Activated CD4-positive, alpha-beta T cell treated with anti-CD3 and anti-CD28 coated beads, Interleukin-2, amount 50 U/mL, for 48 hours (primary cell): ENCODE results near the gene RAD51B.
"Not testable (repeated sequence)": the region's sequence is repeated elsewhere in the genome, so short reads cannot be mapped to it uniquely, and the experiment has no call there.

ENCODE experiments used
- DNase-seq, 2 experiments: peaks; one replicate each; pipeline ENCODE4 v3.0.0-alpha.2; 2020

Gene RAD51B

DNA sequence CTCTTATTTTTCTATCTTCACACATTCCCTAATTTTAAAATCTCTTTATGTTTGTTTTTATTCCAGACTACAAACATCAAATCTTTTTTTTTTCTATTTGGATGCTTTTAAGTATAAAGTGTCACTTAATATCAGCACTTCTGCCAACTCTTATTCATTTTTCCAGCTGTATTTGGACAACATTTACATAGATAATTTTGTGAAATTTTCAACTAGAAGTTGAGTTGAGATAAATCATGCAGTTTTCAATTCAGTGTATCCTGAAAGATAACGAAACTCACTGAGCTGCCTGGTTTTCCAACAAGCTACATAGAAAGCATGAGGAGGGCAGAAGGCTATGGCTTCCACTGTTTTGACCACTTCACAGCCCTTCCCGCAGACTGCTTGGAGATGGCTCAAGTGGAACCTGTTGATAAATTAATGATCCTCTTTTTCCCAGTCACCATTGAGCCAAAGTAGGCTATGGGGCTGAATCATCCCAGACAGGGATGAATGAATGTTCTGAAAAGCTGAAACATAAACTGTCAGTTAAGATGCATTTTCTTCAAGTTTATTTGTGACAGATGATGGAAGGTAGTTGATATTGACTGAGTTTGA, 213.9 kb downstream of the RAD51B start:
- DNase-seq = no peak

DNA sequence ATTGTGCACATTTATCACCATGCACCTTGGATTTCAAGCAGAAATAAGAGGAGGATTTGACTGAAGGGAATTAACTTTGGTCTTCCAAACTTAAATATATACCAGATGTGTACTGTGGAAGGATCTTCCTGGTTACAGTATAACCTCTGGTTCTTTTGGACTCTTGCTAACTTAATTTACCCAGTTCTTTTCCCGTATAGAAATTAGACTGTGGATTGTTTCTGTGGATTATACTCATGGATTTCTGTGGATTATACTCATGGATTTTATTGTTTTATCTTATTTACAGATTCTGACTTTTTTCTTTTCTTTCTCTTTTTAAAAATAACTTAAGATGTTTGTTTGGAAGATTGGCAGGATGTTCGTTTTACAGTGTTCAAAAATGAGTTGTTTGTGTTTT, 215.3 kb downstream of the RAD51B start:
- no peak for DNase-seq

DNA sequence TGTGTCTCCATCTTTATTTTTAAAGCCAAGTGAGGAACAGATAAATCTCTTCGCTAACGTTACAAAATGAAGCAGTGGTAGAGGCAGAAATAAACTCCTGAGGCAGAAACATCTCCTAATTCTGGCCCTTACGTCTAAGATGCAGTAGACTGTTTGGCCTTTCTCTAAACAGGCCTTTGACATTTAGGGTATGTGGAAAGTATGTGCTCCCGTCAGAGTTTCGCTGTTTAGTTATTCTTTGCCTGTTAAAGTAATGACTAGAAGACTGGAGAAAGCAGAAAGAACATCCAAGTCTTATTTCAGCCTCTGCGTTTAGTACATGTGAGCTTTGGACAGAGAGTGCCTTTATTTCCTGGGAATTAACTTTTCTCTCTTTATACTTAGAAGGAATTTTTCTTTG, 216.6 kb downstream of the RAD51B start:
- no peak for DNase-seq

DNA sequence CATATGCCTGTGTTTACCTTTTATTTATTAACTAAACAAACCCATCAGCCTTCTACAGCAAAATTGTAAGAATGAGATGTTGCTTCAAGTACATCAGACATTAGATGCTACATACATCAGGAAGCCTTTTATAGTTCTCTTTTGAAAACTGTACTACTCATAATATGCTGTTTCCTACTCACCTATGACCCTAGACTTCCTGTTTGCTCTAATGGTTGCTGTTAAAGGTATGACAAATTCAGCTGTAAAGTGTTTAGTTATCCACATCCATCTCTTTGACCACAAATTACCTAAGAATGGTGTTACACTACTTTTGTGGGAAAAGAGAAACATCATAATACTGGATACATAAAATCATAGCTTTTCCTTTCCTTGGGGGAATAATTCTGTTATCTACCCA, 220.0 kb downstream of the RAD51B start:
- no peak for DNase-seq

DNA sequence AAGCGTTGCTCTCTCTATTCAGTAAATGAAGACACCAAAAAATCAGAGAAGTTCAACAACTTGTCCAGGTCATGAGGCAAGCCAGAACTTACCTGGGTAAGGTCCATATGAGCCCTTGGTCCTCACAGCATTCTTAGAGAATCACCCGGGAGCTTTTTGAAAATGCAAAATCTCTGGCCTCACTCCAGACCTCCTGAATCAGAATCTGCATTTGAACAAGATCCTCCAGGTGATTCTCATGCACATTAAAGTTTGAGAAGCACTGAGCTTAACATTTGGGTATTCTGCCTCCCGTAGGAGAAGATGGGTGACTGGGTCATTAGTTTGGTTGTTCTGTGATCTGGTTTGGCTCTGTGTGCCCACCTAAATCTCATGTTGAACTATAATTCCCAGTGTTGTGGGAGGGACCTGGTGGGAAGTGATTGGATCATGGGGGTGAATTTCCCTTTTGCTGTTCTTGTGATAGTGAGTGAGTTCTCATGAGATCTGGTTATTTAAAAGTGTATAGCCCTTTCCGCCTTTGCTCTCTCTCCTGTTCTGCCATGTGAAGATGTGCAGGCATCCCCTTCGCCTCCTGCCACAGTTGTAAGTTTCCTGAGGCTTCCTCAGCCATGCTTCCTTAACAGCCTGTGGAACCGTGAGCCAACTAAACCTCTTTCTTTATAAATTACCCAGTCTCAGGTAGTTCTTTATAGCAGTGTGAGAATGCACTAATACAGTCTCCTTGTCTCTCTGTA, 221.2 kb downstream of the RAD51B start:
- DNase-seq = no peak

DNA sequence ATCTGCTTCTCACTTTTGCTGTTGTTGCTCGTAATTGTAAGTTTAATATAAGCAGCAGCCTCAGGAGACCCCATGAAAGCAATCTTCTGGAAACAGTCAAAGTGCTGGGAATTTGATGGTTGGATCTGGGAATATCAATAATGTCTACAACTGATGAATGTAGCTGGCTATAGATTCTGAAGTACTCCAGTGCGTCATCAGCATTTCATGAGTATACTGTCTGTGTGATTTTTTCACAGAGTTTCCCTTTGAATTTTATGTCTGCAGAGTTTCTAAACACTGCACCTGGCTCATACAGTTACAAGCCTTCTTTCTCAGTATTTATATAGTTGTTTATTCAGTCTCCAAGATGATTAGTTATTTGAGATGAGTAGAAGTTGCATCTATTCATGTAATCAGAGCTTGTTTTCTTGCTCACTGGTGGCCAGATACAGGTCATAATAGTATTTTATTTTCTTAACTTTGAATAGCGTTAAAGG, 222.3 kb downstream of the RAD51B start:
- no peak for DNase-seq

DNA sequence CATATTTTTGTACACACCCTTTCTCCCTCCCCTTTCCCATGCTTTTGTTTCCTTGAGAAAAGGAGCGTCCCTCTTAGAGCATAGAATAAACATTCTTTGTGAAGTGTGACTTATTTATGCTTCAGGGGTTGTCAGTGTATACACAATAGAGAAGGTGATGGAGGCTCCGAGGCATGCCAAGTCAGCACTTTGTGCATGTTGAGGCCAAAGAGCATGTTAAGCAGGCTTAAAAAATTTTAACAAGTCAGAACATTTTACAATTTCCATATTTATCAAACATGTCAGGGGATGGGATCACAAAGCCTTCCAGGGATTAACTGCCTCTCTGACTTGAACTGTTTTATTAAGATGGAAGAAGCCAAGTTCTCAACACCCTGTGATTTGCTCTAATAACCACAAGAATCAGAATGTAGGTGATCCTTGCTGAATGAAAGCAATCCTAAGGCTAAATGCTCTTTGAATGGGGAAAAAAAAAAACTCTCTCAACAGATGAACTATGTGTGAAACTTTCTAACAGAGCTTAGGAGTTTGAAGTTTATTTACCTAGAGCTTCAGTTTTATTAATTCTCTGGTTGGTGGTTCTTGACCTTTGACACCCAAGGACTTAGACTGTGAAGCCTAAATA, 223.1 kb downstream of the RAD51B start:
- no peak for DNase-seq

DNA sequence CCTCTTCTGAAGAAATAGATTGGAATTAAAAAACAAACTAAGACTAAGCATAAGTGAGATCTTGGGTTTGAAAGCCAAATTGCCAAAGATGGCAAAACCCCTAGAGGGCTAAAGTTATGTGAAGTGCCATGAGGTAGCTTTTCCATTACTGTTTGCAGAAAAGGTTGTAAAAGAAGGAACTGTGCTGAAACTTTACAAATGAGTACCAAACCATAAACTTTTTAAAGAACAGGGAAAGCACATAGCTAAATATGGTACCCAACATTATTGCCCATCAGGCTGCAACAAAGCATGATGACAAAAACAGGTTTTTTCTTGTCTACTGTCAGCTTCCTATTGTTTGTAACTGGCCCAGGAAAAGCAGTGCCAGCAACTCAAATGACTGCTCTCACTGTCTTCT, 224.2 kb downstream of the RAD51B start:
- no peak for DNase-seq

DNA sequence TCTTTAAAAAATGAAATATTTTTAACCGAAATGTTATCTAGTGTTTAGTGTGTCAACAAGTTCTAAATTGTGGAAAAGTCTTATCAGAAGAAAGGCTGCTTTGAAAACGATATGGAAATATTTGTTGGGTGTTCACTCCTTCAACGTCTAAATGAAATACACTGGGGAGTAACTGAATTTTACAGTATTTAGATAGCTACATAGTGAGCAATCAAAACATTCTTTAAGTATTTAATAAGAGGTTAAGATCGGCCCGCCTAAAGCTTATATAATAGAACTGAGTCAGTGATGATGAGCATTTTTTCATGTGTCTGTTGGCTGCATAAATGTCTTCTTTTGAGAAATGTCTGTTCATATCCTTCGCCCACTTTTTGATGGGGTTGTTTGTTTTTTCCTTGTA, 228.3 kb downstream of the RAD51B start:
- no peak for DNase-seq

DNA sequence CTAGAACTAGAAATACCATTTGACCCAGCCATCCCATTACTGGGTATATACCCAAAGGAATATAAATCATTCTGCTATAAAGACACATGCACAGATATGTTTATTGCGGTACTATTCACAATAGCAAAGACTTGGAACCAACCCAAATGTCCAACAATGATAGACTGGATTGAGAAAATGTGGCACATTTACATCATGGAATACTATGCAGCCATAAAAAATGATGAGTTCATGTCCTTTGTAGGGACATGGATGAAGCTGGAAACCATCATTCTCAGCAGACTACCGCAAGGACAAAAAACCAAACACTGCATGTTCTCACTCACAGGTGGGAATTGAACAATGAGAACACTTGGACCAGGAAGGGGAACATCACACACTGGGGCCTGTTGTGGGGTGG, 229.2 kb downstream of the RAD51B start:
- DNase-seq = not testable (repeated sequence)

DNA sequence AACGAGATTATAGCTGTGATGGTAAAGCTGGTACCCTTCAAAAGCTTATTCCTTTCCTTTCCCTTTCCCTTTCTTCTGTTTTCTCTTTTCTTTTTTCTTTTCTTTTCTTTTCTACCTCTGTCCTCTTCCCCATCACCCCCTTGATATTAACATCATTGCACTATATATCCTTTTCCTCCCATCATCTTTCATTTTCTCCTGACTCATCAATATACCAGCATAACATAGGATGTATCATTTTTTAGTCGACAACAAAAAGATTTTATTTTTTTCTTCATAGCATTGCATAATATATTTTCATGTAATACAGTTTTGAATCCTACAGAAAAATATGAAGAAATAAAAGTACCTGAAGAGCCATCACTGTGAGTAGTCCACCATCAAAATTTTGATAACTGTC, 230.6 kb downstream of the RAD51B start:
- DNase-seq = no peak

DNA sequence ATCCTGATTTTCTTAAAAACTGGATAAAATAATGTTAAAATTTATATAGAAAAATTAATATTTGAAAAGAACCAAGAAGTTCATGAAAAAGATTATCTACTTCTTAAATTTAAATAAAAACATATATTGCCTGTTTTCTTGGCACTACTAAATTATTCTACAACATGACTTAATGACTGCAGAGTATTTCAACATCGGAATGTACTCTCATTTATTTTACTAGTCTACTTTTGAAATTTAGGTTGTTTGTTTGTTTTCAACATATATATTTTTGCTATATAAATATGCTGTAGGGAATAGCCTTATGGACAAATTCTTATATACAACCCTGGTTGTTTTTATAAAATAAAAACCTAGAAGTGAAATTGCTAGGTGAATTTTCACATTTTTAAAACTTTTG, 231.6 kb downstream of the RAD51B start:
- no peak for DNase-seq

DNA sequence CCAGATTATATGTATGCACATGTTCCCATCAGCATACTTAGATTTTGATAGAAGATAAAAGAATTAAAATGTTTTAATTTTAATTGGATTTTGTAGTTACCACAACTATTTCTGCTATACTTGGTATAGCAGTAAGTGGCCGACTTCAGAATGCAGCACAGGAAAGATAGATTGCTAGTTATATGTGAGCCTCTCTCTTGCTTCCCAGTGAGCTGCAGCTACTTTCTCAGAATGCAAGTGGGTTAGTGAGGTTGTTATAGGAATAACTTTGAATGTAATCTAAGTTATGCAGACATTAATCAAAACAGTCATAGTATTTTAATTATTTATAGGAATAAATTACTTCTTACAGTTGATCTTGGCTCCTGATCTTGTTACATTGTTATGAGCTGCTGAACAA, 240.6 kb downstream of the RAD51B start:
- no peak for DNase-seq

DNA sequence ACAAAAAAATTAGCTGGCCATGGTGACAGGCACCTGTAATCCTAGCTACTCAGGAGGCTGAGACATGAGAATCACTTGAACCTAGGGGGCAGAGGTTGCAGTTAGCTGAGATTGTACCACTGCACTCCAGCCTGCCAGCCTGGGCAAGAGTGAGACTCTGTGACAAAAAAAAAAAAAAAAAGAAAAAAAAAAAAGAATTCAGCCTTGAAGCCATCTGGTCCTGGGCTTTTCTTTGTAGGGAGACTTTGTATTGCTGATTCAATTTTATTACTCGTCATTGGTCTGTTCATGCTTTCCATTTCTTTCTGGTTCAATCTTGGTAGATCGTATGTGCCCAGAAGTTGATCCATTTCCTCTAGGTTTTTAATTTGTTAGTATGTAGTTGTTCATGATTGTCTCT, 243.1 kb downstream of the RAD51B start:
- DNase-seq = no peak

DNA sequence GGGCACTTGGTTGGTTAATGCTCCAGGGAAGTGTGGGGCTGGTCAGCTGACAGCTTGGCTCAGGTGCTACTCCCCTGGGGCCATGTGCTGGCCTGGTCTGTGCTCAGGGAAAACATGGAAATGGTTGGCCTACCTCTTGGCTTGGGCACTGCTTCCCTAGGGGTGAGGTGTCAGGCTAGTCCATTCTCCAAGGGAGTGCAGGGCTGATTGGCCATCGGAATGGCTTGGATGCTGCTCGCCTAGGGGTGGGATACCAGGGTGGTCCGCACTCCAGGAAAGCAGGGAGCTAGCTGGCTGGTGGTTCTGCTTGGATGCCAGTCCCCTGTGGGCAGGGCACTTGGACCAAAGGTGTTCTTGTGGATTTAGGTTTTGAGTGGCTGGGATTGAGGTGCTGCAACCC, 245.7 kb downstream of the RAD51B start:
- no peak for DNase-seq

DNA sequence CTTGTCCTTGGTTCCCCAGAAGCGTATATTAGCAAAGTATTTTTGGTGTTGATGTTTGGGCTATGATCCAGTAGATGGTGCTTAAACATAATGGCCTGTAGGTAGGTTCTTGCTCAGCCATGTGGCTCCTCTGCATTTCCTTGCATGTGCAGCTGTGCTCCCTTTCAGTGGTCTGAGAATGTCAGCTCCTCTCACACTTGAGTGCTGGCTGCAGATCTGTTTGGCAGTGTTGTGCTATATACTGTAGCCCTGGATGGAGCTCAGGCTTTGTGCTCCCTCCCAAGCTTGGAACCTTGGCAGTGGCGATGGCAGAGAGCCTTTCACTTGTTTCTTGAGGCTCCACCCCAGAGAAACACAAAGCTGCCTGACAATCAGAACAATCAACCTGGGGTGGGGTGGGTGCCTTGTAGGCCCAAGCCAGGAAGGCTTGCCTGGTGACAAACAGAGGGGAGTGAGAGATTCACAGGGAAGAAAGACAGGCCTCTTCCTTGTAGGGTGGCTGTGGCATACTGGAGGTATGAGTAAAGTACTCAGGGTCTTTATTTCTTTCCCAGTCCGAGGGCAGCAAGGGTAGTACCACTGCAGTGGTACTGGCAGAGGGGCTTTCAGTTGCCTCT, 255.3 kb downstream of the RAD51B start:
- no peak for DNase-seq

DNA sequence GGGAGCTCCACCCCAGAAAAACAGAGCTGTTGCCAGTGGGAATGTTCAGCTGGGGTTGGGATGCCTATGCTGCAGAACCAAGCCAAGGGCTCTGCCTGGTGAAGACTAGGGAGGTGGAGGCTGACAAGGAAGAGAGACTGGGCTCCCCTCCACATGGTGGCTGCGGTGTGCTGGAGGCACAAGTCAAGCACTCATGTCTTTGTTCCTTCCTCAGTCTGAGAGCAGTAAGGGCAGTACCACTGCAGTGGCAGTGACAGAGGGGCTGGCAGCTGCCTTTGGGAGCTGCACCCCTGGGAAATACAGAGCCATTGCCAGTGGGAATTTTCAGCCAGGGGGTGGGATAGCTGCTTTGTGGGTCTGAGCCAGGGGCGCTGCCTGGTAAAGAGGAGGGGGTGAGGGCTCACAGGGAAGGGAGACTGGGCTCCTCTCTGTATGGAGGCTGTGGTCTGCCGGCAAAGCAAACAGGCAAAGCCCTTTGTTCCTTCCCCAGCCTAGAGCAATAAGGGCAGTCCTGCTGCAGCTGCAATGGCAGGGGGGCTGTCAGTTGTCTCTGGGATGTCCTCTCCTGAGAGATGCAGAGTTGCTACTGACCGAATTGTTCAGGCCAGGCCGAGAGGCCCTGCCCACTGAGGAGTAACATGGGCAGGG, 255.9 kb downstream of the RAD51B start:
- DNase-seq = no peak

DNA sequence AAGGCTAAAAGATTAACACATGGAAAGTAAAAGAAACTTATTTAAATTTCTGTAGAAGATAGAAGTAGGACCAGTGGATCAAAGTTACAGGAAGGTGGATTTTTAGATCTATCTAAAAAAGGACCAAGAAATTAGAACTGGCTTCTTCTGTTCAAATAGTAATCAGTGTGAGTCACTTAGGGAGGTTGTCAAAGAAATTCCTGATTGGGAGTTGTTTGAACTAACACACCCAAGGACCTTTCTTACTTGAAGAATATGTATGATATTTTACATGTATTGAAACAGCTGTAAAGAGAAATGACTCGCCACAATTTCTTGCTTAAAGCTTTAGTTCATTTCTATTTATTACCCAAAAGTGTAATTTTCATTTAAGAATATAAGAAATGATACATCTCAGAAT, 256.9 kb downstream of the RAD51B start:
- DNase-seq = no peak

DNA sequence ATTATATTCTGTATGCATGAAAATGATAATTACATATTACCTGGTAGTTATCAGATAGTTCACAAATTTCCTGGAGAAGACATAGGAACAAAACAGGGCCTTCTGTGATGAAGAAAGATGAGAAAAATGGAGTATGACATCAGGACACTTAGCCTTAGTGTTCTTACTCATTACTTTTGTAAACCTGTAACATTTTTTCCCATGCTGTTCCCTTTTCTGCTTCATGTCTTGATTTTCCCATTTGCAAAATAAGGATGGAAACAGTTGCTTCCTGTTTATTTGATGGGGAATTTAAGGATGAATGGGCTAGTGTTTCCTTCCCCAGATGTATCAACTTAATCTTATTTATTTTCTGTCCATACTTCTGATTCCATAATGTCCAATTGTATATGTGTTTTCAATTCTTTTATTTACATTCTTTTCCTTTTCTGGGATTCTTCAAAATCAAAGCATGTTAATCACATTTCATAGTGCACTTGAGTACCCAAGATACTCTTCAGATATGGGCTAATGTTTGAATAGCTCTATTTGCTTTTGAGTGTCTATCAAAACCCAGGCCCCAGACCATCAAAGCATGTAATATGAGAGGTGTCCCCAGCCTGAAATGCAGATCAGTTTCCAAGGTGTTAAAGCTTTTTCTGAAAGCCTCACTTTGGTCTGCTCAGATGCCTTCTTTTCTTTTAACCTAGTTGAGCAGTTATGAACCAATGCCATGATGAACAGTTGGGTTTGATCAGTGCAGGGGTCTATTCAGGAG, 260.5 kb downstream of the RAD51B start:
- no peak for DNase-seq

DNA sequence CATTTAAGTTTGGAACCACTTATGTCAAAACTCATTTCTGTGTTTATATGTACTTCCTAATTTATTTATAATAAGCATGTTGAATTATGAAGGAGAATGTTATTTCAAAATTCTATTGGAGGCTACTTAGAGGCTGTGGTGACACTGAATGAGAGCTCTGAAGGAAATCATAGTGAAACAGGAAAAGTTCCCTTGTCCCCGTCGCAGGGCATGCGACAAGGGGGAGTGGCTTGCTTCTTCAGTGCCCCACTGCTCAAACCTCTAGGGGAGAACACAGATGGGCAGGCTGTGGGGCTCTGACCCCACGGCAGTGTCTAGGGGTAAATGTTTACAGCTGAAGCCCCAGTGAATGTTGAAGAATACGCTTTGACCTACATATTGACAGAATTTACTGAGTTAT, 261.9 kb downstream of the RAD51B start:
- no peak for DNase-seq

DNA sequence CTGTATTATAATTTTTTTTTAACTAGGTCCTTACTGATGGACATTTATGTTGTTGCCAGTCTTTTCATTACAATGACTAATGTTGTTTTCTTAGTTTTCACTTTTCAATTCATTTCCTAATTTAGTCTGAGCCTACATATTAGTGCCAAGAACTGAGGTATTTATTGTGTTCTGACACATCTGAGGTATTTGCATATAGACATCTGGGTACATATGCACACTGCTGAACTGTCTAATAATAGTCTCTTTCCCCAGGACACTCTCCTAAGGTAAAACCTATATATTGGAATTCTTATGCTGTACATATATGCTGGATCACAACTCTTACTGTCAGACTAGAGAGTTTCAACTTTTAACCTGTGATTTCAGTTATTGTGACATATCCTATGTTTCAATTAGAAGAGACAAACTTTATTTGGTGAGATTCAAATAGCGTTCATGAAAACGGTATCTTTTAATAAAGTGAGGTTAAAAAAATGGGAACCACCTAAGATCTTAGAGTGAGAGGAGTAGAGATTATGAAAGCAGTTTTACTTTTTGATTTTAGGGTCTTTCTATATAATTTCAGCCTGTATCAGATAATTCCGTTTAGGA, 263.2 kb downstream of the RAD51B start:
- DNase-seq = no peak

DNA sequence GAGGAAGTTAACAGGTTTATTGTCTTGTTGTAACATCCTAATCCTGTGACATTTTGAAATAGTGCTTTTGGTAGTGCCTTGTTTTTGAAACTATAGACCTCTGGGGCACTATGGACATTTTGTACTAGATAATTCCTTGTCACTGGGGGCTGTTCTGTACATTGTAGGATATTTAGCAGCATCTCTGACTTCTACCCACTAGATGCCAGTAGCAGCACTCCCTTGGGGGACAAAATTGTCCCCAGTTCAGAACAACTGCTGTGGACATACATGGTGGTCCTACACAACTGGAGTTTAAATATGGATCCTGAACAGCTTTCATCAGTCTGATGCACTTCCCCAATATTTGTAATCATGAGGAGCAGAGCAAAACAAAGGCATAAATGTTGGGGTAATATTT, 264.7 kb downstream of the RAD51B start:
- DNase-seq = no peak
